ENCODE data around the gene HDAC4.

Gene HDAC4

DNA sequence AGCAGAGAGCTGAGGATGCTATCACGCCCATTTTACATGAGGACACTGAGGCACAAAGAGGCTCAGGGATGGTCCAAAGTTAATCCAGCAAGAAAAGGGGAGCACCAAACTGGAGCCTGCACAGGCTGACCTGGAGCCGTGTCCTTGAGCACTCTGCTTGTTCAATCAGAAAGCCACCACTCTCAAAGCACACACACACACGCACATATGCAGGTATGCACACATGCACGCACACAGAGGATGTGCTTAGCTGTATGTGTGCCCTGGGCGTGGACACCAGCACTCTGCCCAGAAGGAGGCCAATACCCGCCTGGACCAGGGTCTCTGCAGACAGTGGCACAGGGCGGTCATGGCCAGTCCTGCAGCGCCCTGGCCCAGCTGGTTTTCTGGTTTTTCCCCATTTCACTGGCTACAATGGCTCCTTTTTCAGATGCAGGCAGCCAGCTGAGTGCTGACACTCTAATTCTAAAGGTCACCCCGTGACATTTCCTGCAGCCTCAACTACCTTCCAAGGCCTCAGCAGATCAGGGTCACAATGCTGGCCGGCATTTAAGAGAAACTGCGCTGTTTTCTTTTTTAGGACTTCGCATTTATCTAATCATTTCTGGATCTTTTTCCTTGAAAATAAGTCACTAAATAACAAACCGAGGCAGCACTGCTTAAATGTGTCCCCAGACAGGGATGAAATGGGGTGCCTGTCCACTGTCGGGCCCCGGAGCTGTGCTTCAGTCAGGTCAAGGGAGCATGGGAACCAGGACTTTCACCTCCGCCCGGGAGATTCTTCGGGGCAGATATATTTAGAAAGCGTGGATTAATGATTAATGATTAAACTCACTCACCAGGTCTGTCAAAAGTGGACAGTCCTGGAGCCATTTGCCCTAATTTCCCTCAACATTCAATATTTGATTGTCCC, 104.5 kb downstream of the HDAC4 start:
- Histone ChIP-seq H3K9me3 (no peaks in the 10 kb centered on the region), H3K4me1 (ENCODE audit: control insufficient read depth in 1 of 2, insufficient read depth in 1 of 2, low read depth in 1 of 2, low read length in 1 of 2) (no peaks in the 10 kb centered on the region), H3K27ac (no peak overlapping the region), H3K27me3 (no peaks in the 10 kb centered on the region), H3K36me3 (no peaks in the 10 kb centered on the region), H3K4me3 (ENCODE audit: low read depth in 1 of 2, low read length in 1 of 2) (no peak overlapping the region)
- TF ChIP-seq, protein P1, sequence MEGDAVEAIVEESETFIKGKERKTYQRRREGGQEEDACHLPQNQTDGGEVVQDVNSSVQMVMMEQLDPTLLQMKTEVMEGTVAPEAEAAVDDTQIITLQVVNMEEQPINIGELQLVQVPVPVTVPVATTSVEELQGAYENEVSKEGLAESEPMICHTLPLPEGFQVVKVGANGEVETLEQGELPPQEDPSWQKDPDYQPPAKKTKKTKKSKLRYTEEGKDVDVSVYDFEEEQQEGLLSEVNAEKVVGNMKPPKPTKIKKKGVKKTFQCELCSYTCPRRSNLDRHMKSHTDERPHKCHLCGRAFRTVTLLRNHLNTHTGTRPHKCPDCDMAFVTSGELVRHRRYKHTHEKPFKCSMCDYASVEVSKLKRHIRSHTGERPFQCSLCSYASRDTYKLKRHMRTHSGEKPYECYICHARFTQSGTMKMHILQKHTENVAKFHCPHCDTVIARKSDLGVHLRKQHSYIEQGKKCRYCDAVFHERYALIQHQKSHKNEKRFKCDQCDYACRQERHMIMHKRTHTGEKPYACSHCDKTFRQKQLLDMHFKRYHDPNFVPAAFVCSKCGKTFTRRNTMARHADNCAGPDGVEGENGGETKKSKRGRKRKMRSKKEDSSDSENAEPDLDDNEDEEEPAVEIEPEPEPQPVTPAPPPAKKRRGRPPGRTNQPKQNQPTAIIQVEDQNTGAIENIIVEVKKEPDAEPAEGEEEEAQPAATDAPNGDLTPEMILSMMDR (IDR thresholded peaks at IDR 0.05), result no peak

DNA sequence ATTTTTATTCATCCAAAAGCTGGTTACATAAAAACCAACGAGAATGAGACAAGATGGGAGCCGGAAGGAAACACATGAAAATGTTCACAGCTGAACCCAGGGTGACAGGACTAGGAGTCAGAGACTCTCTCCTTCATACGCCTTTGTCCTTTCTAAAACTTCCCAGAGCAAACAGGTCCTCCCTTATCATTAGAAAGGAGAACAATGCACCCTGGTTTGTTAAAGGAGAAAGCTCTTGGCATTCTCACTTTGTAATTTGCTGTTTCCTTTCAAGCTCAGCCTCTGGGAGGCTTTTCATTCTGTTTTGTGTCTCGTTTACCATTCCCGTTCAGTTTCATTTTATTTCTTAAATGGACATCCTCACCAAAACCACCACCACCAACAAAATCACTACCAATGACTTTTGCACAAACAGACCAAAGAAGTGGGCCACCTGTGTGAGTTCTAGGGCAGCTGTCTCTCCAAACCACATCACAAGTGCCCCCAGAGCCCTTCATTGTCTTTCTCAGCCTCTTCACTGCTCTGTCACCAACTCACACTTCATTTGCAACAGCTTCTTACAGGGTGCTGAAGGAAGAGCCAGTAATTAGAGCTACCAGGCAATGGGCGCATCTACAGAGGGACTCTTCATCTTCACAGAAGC, 105.3 kb downstream of the HDAC4 start:
- Histone ChIP-seq H3K4me3 (ENCODE audit: low read depth in 1 of 2, low read length in 1 of 2) (no peak overlapping the region), H3K27ac (no peak overlapping the region), H3K36me3 (no peaks in the 10 kb centered on the region), H3K27me3 (no peaks in the 10 kb centered on the region), H3K4me1 (ENCODE audit: control insufficient read depth in 1 of 2, insufficient read depth in 1 of 2, low read depth in 1 of 2, low read length in 1 of 2) (no peaks in the 10 kb centered on the region), H3K9me3 (no peaks in the 10 kb centered on the region)
- TF ChIP-seq, protein P1 (IDR thresholded peaks at IDR 0.05), result no peak

DNA sequence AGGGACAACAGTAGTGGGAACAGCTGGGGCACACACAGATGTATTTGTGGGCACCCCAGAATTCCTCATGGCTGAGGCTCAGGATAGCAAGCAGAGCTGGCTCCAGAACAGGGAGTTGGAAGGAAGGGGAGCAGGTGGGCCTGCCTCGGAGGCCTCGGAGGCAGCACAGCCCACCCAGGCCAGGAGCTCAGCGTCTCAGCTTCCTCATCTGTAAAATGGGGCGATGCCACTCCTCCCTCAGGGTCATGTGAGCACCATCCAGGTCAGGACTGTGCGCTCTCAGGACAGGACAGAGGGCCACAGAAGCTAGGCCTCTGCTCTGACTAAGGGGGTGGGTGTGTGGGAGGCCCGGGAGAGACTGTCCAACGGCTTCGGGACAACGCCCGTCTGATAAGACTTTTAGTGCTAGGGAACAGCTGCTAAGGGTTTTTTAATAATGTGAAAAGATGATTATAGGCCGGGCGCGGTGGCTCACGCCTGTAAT, 106.2 kb downstream of the HDAC4 start:
- Histone ChIP-seq H3K4me1 (ENCODE audit: control insufficient read depth in 1 of 2, insufficient read depth in 1 of 2, low read depth in 1 of 2, low read length in 1 of 2) (no peaks in the 10 kb centered on the region), H3K27ac (no peak overlapping the region)

DNA sequence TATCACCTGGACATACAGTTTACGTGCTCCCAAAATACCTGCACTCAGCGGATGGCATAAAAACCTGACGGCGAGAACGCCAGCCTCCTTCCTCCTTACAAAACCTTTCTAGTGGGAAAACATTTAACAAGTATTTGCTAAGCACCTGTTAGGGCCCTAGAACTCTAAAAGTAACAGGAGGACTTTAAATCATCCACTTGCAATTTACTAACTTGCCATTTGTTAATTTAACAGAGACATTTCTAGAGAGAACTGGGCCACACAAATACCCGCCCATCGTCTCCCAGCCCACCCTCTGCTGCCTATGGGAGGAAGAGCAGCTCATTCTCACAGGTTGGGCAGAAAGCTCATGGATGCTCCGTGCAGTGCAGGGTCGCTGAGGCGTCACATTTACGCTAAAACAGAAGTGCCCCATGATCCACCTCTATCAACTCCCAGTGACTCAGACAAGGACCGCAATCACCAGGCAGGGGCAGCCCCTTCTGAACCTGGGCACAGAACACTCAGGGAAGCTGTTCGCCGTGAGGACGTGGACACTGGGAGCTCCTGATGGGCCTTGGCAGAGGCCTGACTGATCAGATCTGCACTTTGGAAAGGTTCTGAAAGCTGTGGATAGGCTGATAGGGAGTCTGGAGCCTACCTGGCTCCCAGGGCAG, 106.9 kb downstream of the HDAC4 start:
- Histone ChIP-seq H3K36me3 (no peaks in the 10 kb centered on the region), H3K4me1 (ENCODE audit: control insufficient read depth in 1 of 2, insufficient read depth in 1 of 2, low read depth in 1 of 2, low read length in 1 of 2) (no peaks in the 10 kb centered on the region), H3K9me3 (no peaks in the 10 kb centered on the region), H3K27me3 (no peaks in the 10 kb centered on the region), H3K27ac (no peak overlapping the region), H3K4me3 (ENCODE audit: low read depth in 1 of 2, low read length in 1 of 2) (no peak overlapping the region)
- TF ChIP-seq, protein P1 (IDR thresholded peaks at IDR 0.05), result no peak

More for the DNA sequence above, 106.2 kb downstream of the HDAC4 start:
- Histone ChIP-seq H3K27me3 (no peaks in the 10 kb centered on the region), H3K36me3 (no peaks in the 10 kb centered on the region), H3K4me3 (ENCODE audit: low read depth in 1 of 2, low read length in 1 of 2) (no peak overlapping the region), H3K9me3 (no peaks in the 10 kb centered on the region)
- TF ChIP-seq, protein P1 (IDR thresholded peaks at IDR 0.05), result no peak

DNA sequence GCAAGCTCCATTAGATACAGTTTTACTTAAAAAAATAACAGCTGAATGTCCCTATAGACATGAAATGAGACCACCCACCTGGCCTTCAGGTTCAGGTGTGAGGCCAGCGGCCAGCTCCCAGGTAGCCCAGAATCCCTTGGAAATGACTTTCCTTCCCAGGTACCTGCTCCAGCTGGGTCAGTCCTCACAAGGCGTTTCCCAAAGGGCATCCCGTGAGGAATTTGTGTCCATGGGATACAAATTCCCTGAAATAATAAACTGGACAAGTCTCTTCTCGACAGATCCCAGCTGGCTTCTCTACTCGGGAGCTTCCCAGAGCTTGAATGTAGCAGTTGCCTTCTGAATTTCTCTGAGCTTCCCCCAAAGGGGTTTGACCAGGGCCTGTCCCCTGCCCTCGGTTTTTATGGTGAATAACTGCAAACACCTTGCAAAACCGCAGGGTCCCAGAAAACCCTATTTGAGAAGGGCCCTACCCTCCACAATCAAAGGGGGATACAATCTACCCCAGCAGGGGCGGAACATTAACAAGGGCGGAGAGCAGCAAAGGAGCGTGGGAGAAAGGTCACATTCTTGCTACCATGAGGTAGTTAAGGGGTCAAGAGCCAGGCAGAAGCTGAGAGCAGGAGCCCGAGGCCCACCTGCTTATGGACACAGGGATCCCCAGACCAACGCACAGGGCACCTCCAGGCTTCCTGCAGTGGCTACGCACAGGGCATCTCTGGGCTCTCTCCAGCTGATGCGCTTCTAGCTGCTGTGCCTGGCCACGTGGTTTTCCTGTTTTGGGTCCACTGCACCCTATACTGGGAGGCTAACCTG, 107.7 kb downstream of the HDAC4 start:
- Histone ChIP-seq H3K27ac (no peak overlapping the region), H3K4me3 (ENCODE audit: low read depth in 1 of 2, low read length in 1 of 2) (no peak overlapping the region), H3K9me3 (no peaks in the 10 kb centered on the region), H3K4me1 (ENCODE audit: control insufficient read depth in 1 of 2, insufficient read depth in 1 of 2, low read depth in 1 of 2, low read length in 1 of 2) (no peaks in the 10 kb centered on the region), H3K27me3 (no peaks in the 10 kb centered on the region), H3K36me3 (no peaks in the 10 kb centered on the region)
- TF ChIP-seq, protein P1 (IDR thresholded peaks at IDR 0.05), result no peak
